Ammon's horn (tissue), 1 donor: ENCODE data around the gene ALG13.
"Not testable (repeated sequence)": the region's sequence is repeated elsewhere in the genome, so short reads cannot be mapped to it uniquely, and the experiment has no call there.

Experiments used
- DNase-seq: peaks from one replicate; pipeline ENCODE4 v3.0.0-alpha.2; 2016; ENCODE audit warnings: low spot score

The ALG13 gene

GRCh38 chrX:111680988-111681779 lies at the start of gene ALG13:
Gene ALG13, plus strand, starts transcription at chrX:111681170. Its CDS starts 49 bp downstream, at chrX:111681219.
- peak; percentile 90 for DNase-seq

- DNase-seq: no peak
These were observed 45.9 kb upstream of the ALG13 start for GRCh38 chrX:111634823-111635729.

- DNase-seq: no peak
These were observed 39.0 kb upstream of the ALG13 start for GRCh38 chrX:111641969-111642368.

- DNase-seq: not testable (repeated sequence)
These were observed 35.8 kb upstream of the ALG13 start for GRCh38 chrX:111645165-111645564.

- DNase-seq: no peak
These were observed 35.4 kb upstream of the ALG13 start for GRCh38 chrX:111645607-111646006.

- DNase-seq: no peak
These were observed 34.5 kb upstream of the ALG13 start for GRCh38 chrX:111646515-111646914.

- DNase-seq: no peak
These were observed 32.2 kb upstream of the ALG13 start for GRCh38 chrX:111648802-111649201.

GRCh38 chrX:111649638-111650037 lies 31.3 kb upstream of the ALG13 start:
- DNase-seq: no peak

GRCh38 chrX:111650845-111651244 lies 30.1 kb upstream of the ALG13 start:
- DNase-seq: no peak

- DNase-seq: no peak
These were observed 28.3 kb upstream of the ALG13 start for GRCh38 chrX:111652719-111653118.

GRCh38 chrX:111661241-111661640 lies 19.7 kb upstream of the ALG13 start:
- no peak for DNase-seq

- DNase-seq: no peak
These were observed 18.7 kb upstream of the ALG13 start for GRCh38 chrX:111662292-111662691.

GRCh38 chrX:111671668-111672067 lies 9.3 kb upstream of the ALG13 start:
- DNase-seq: no peak

GRCh38 chrX:111687305-111687704 lies 6.3 kb downstream of the ALG13 start:
- DNase-seq: no peak

- no peak for DNase-seq
These were observed 14.4 kb downstream of the ALG13 start for GRCh38 chrX:111695297-111695880.

GRCh38 chrX:111719426-111720210 lies 38.6 kb downstream of the ALG13 start:
- peak; percentile 18 for DNase-seq

GRCh38 chrX:111728096-111728495 lies 47.1 kb downstream of the ALG13 start:
- no peak for DNase-seq

GRCh38 chrX:111731351-111731750 lies 50.4 kb downstream of the ALG13 start:
- no peak for DNase-seq

- no peak for DNase-seq
These were observed 55.6 kb downstream of the ALG13 start for GRCh38 chrX:111736571-111736970.

- DNase-seq: no peak
These were observed 61.0 kb downstream of the ALG13 start for GRCh38 chrX:111742018-111742417.

- DNase-seq: no peak
These were observed 62.3 kb downstream of the ALG13 start for GRCh38 chrX:111743316-111743715.

- no peak for DNase-seq
These were observed 75.5 kb downstream of the ALG13 start for GRCh38 chrX:111756486-111756885.
